GM20431 (cell line): Measurements from ENCODE around the gene HHIP.

ENCODE experiments used
- in situ Hi-C: fragments of 300-500 bp; cut with MseI, MboI; formaldehyde crosslinking; loops from one replicate; pipeline ENCODE4 v1.15.0; 2020; ENCODE audit warnings: low sequenced_read_pairs; ENCODE audit not compliant: unreplicated experiment

HHIP gene

GRCh38 chr4:144645631-144646522 lies at the start of gene HHIP:
HHIP (plus strand) TSS chr4:144646156; CDS start chr4:144646676, 520 bp downstream.
- in situ Hi-C loops = loop anchor here (25.0 kb wide), 1 partner anchor 416 kb away; no protein-coding TSS in a partner anchor

- in situ Hi-C loops = no loop called here
Measured at GRCh38 chr4:144597171-144597570, 48.8 kb upstream of the HHIP start.

GRCh38 chr4:144599621-144600020 lies 46.3 kb upstream of the HHIP start:
- in situ Hi-C loops = no loop called here

GRCh38 chr4:144611850-144612249 lies 34.1 kb upstream of the HHIP start:
- in situ Hi-C loops = no loop called here

GRCh38 chr4:144614850-144615585 lies 30.9 kb upstream of the HHIP start:
- in situ Hi-C loops = no loop called here

- in situ Hi-C loops = no loop called here
Measured at GRCh38 chr4:144621681-144622080, 24.3 kb upstream of the HHIP start.

GRCh38 chr4:144627663-144628076 lies 18.3 kb upstream of the HHIP start:
- in situ Hi-C loops = loop anchor here (25.0 kb wide), 1 partner anchor 435 kb away; no protein-coding TSS in a partner anchor

- in situ Hi-C loops = loop anchor here (25.0 kb wide), 1 partner anchor 429 kb away; no protein-coding TSS in a partner anchor
Measured at GRCh38 chr4:144633215-144633614, 12.7 kb upstream of the HHIP start.

GRCh38 chr4:144634978-144635747 lies 10.8 kb upstream of the HHIP start:
- in situ Hi-C loops = loop anchor here (25.0 kb wide), 1 partner anchor 427 kb away; no protein-coding TSS in a partner anchor

- in situ Hi-C loops = loop anchor here (25.0 kb wide), 1 partner anchor 418 kb away; no protein-coding TSS in a partner anchor
Measured at GRCh38 chr4:144644368-144645101, 1.4 kb upstream of the HHIP start.

GRCh38 chr4:144645102-144645630 lies 790 bp upstream of the HHIP start:
- in situ Hi-C loops = loop anchor here (25.0 kb wide), 1 partner anchor 417 kb away; no protein-coding TSS in a partner anchor

- in situ Hi-C loops = loop anchor here (25.0 kb wide), 1 partner anchor 416 kb away; no protein-coding TSS in a partner anchor
Measured at GRCh38 chr4:144646523-144647094, 653 bp downstream of the HHIP start.

- in situ Hi-C loops = loop anchor here (25.0 kb wide), 1 partner anchor 415 kb away; no protein-coding TSS in a partner anchor
Measured at GRCh38 chr4:144647095-144647561, 1.2 kb downstream of the HHIP start.

- in situ Hi-C loops = loop anchor here (25.0 kb wide), 1 partner anchor 415 kb away; no protein-coding TSS in a partner anchor
Measured at GRCh38 chr4:144647590-144647989, 1.6 kb downstream of the HHIP start.

- in situ Hi-C loops = loop anchor here (25.0 kb wide), 1 partner anchor 414 kb away; no protein-coding TSS in a partner anchor
Measured at GRCh38 chr4:144648042-144648441, 2.1 kb downstream of the HHIP start.

- in situ Hi-C loops = loop anchor here (25.0 kb wide), 1 partner anchor 413 kb away; no protein-coding TSS in a partner anchor
Measured at GRCh38 chr4:144649646-144650045, 3.7 kb downstream of the HHIP start.

GRCh38 chr4:144650311-144651005 lies 4.5 kb downstream of the HHIP start:
- in situ Hi-C loops = no loop called here
